Measurements from ENCODE around the gene C16orf78. TPM values are rescaled to one million over a fixed set of nuclear protein-coding genes. Genes with fewer than 3 reads are reported as not detected.

C16orf78 gene
- total RNA-seq, 2 donors from 2014 or later, result not detected

DNA sequence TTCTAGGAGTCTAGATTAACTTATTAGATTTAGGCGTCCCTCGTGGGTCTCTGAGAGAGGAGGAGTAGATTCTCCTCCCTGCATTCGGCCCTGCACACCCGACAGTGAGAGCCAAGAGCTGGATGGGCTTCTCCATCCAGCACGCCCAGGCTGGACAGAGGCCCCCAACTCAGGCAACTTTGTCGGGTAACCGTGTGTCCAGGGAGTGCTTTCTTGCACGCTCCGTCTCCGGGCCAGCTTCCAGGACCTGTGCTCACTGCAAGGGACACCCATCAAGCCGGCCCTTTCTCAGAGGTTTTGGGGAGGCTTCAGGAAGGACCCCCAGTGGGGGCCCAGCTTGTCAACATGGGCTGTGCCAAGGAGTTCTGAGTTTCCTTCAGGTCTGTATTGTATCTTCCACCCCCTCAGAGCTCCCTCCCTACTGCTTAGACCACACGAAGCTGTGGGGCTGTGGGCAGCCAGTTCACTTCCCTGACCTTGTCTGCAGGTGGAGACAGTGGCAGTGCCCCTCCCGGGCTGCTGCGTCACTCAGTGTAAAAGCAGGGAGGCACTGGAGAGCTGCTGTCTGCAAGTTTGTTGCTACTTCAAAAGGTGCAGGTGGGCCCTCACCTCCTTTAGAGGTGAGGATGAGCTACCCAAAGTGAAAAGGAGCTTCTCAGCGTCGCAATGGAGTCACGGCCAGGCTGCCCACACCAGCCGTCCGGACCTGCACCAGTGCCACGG lies 24.0 kb upstream of the C16orf78 start:
- Histone ChIP-seq H3K4me1 (no peaks in the 10 kb centered on the region), H3K9ac (ENCODE audit: low read depth in 2 of 2, low read length in 2 of 2) (no peak overlapping the region), H3K27ac (no peak overlapping the region), H3K27me3 (no peaks in the 10 kb centered on the region), H3K36me3 (no peaks in the 10 kb centered on the region), H3K4me3 (no peak overlapping the region), H3K9me3 (no peaks in the 10 kb centered on the region)
- no peak for DNase-seq
- intact Hi-C loops (cut with DNase I), result loop anchor here (2.0 to 10.0 kb wide), 3 partner anchors 295 to 661 kb away; no protein-coding TSS in a partner anchor
- TF ChIP-seq, protein P1, sequence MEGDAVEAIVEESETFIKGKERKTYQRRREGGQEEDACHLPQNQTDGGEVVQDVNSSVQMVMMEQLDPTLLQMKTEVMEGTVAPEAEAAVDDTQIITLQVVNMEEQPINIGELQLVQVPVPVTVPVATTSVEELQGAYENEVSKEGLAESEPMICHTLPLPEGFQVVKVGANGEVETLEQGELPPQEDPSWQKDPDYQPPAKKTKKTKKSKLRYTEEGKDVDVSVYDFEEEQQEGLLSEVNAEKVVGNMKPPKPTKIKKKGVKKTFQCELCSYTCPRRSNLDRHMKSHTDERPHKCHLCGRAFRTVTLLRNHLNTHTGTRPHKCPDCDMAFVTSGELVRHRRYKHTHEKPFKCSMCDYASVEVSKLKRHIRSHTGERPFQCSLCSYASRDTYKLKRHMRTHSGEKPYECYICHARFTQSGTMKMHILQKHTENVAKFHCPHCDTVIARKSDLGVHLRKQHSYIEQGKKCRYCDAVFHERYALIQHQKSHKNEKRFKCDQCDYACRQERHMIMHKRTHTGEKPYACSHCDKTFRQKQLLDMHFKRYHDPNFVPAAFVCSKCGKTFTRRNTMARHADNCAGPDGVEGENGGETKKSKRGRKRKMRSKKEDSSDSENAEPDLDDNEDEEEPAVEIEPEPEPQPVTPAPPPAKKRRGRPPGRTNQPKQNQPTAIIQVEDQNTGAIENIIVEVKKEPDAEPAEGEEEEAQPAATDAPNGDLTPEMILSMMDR (IDR thresholded peaks at IDR 0.05), result no peak

DNA sequence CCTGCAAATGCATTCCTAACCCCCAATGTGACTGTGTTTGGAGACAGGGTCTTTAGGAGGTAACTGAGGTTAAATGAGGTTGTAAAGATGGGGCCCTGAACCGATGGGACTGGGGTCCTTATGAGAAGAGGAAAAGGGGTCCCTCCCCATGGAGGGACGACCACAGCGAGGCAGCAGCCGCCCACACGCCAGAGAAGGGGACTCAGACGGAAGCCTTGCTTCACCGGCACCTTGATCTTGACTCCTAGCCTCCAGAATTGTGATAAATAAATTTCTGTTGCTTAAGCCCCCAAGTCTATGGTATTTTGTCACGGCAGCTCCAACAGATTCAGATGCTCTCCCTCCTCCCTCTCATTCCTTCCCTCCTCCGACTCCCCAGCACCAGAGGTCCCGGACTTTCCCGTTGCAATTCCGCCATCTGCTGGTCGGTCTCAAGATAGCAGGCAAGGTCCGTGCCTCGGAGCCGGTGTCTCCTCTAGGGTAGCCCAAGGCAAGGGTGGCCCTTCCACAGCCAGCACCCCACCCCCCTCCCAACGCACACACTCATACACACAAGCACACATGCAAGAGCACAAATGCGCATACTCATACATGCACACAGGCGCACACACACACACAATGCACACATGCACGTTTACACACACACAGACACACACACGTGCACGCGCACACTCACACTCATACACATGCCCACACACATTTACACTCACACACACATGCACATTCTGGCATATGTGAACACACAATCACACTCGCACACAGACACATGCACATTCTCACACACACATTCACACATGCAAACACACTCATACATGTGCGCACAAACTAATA lies 23.1 kb upstream of the C16orf78 start:
- H3K9me3 ChIP-seq, result no peaks in the 10 kb centered on the region
- H3K9ac ChIP-seq (ENCODE audit: low read depth in 2 of 2, low read length in 2 of 2), result no peak overlapping the region
- H3K27ac ChIP-seq, result no peak overlapping the region
- intact Hi-C loops (cut with DNase I), result loop anchor here (2.0 to 5.0 kb wide), 2 partner anchors 353 to 662 kb away; no protein-coding TSS in a partner anchor
- H3K36me3 ChIP-seq, result no peaks in the 10 kb centered on the region
- DNase-seq, result peak; percentile 75
- H3K4me3 ChIP-seq, result no peak overlapping the region
- H3K4me1 ChIP-seq, result no peaks in the 10 kb centered on the region
- TF ChIP-seq, protein P1 (IDR thresholded peaks at IDR 0.05), result peak; percentile 71
- no peaks in the 10 kb centered on the region for H3K27me3 ChIP-seq

DNA sequence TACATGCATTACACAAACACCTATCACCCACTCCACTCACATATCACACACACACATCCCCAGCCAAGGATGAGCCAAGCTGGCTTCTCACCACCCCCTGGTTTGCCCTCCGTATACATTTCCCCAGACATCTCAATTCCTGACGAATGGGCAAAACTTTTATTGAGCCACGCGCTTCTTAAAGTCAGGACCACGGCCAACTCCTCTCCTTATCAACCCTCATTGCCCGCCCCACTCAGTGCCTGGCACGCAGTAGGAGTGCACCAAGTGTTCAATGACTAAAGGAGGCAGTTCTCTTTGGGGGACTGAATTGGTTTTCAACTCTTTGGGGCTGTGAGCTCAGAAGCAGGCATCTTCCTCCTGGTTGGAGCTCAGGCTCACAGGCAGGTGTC lies 22.5 kb upstream of the C16orf78 start:
- TF ChIP-seq, protein P1 (IDR thresholded peaks at IDR 0.05), result no peak
- intact Hi-C loops (cut with DNase I), result loop anchor here (2.0 to 5.0 kb wide), 2 partner anchors 354 to 662 kb away; no protein-coding TSS in a partner anchor
- Histone ChIP-seq H3K9ac (ENCODE audit: low read depth in 2 of 2, low read length in 2 of 2) (no peak overlapping the region), H3K9me3 (no peaks in the 10 kb centered on the region), H3K27ac (no peak overlapping the region), H3K36me3 (no peaks in the 10 kb centered on the region), H3K4me1 (no peaks in the 10 kb centered on the region), H3K27me3 (no peaks in the 10 kb centered on the region), H3K4me3 (no peak overlapping the region)
- no peak for DNase-seq

DNA sequence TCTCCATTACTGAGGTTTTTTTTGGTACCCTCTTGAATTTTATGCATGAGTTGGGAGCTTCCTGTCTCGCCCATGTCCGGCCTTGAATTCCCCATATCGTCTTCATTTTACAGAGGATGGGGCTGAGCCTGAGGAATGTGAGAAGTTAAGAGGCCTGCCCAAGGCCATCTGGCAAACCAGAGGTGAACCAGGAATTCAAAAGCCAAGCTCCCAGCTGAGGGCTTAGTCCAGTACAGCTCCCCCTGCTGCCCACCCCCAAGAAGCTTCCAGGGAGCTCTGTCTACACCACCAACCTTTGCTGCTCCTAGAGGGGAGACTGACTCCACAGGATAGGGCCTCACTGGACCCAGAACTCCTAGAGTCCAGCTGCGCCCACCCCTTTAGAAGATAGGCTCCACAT lies 20.7 kb upstream of the C16orf78 start:
- no peak overlapping the region for H3K9ac ChIP-seq (ENCODE audit: low read depth in 2 of 2, low read length in 2 of 2)
- no peak overlapping the region for H3K27ac ChIP-seq
- H3K36me3 ChIP-seq, result no peaks in the 10 kb centered on the region
- no peak overlapping the region for H3K4me3 ChIP-seq
- no peak for DNase-seq
- H3K27me3 ChIP-seq, result no peaks in the 10 kb centered on the region
- no peaks in the 10 kb centered on the region for H3K9me3 ChIP-seq
- intact Hi-C loops (cut with DNase I), result loop anchor here (5.0 kb wide), 1 partner anchor 356 kb away; no protein-coding TSS in a partner anchor
- TF ChIP-seq, protein P1 (IDR thresholded peaks at IDR 0.05), result no peak
- H3K4me1 ChIP-seq, result no peaks in the 10 kb centered on the region

DNA sequence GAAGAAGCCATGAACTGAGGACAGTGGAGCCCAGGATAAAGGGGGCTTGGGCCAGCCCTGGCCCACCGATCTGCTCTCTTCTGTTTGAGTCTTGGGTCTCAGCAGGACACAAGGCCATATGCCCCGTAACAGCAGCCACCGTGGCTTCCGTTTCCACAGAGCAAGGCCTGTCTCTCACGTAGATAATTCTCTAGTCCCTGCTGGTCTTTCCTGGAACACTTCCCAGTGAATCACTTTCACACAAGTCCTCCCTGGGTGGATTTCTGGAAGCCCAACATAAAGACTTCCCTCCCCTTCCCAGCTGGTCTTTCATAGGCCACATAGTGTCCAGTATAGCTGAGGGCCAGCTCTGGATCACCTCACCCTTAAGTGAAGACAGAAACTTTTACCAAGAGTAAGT lies 19.9 kb upstream of the C16orf78 start:
- no peaks in the 10 kb centered on the region for H3K4me1 ChIP-seq
- H3K4me3 ChIP-seq, result no peak overlapping the region
- H3K9ac ChIP-seq (ENCODE audit: low read depth in 2 of 2, low read length in 2 of 2), result no peak overlapping the region
- no peaks in the 10 kb centered on the region for H3K27me3 ChIP-seq
- DNase-seq, result no peak
- intact Hi-C loops (cut with DNase I), result loop anchor here (5.0 kb wide), 1 partner anchor 356 kb away; no protein-coding TSS in a partner anchor
- H3K27ac ChIP-seq, result no peak overlapping the region
- H3K9me3 ChIP-seq, result no peaks in the 10 kb centered on the region
- TF ChIP-seq, protein P1 (IDR thresholded peaks at IDR 0.05), result no peak
- H3K36me3 ChIP-seq, result no peaks in the 10 kb centered on the region

Data from colonic mucosa (tissue), 4 donors.